ENCODE measurements around the gene RBKS. TPM values are rescaled to one million over a fixed set of nuclear protein-coding genes. Genes with fewer than 3 reads are reported as not detected.

Gene RBKS
- total RNA-seq, 1 donor from 2014 or later = 1.6 TPM

- Mint-ChIP-seq H3K9me3 (ENCODE audit: unreplicated experiment) (no peaks in the 10 kb centered on the region), H3K4me1 (ENCODE audit: low read depth, unreplicated experiment) (no peaks in the 10 kb centered on the region), H3K27ac (ENCODE audit: unreplicated experiment) (no peak overlapping the region), H3K4me3 (ENCODE audit: unreplicated experiment) (no peak overlapping the region), H3K36me3 (ENCODE audit: low read depth, unreplicated experiment) (peaks cover 4% of the 10 kb centered on the region), H3K27me3 (ENCODE audit: low read depth, unreplicated experiment) (no peaks in the 10 kb centered on the region)
- Histone ChIP-seq H4K20me1 (ENCODE audit: insufficient read depth, low read length) (no peaks in the 10 kb centered on the region), H3K9me3 (ENCODE audit: insufficient read depth, low read depth, low read length) (no peaks in the 10 kb centered on the region), H3K27ac (ENCODE audit: low read depth, low read length) (no peak overlapping the region), H3K79me2 (ENCODE audit: insufficient read depth, low read length) (no peaks in the 10 kb centered on the region), H2AFZ (ENCODE audit: low read depth, low read length) (no peak overlapping the region), H3K4me3 (ENCODE audit: insufficient read depth, low read depth, low read length) (no peak overlapping the region), H3K36me3 (ENCODE audit: insufficient read depth, low read length) (no peaks in the 10 kb centered on the region), H3K4me1 (ENCODE audit: insufficient read depth, low read length) (no peaks in the 10 kb centered on the region), H3K4me2 (ENCODE audit: low read length) (no peak overlapping the region), H3K27me3 (ENCODE audit: insufficient read depth, low read length) (no peaks in the 10 kb centered on the region), H3K9ac (ENCODE audit: low read length) (no peak overlapping the region)
- FAIRE-seq = no peak
- no peak for DNase-seq (ENCODE audit: low read depth)
- TF ChIP-seq CTCF (IDR thresholded peaks at IDR 0.05; ENCODE audit: insufficient read depth, low read depth, low read length) (no peak), EZH2 (IDR thresholded peaks at IDR 0.05; ENCODE audit: insufficient read depth, low read length) (no peak)
Observed at GRCh38 chr2:27915874-27916273, 25.7 kb upstream of the RBKS start.

DNA sequence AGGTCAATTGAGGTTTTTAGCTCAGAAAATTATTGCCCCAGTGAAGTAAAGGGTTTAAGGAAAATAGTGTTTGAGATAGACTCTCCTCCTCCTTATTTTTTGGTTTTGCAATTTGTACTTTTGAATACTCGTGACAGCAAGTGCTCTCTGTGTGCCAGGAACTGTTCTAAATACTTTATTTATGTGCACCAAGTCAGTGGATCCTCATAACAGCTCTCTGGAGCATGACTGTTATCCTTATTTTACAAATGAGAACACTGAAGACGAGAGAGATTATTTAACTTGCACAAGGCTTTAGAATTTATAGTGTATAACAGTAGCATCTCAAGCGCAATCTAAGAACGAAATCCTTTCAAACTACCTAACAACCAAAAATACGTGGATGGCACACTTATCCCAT is 25.0 kb upstream of the RBKS start:
- H3K4me1 Mint-ChIP-seq (ENCODE audit: low read depth, unreplicated experiment) = no peaks in the 10 kb centered on the region
- H3K4me1 ChIP-seq (ENCODE audit: insufficient read depth, low read length) = no peaks in the 10 kb centered on the region
- no peaks in the 10 kb centered on the region for H3K9me3 Mint-ChIP-seq (ENCODE audit: unreplicated experiment)
- DNase-seq (ENCODE audit: low read depth) (no peak), FAIRE-seq (no peak)
- no peaks in the 10 kb centered on the region for H3K27me3 Mint-ChIP-seq (ENCODE audit: low read depth, unreplicated experiment)
- H4K20me1 ChIP-seq (ENCODE audit: insufficient read depth, low read length) = no peaks in the 10 kb centered on the region
- no peak overlapping the region for H3K4me3 Mint-ChIP-seq (ENCODE audit: unreplicated experiment)
- H3K79me2 ChIP-seq (ENCODE audit: insufficient read depth, low read length) = no peaks in the 10 kb centered on the region
- H3K27ac Mint-ChIP-seq (ENCODE audit: unreplicated experiment) = no peak overlapping the region
- TF ChIP-seq CTCF (IDR thresholded peaks at IDR 0.05; ENCODE audit: insufficient read depth, low read depth, low read length) (no peak), EZH2 (IDR thresholded peaks at IDR 0.05; ENCODE audit: insufficient read depth, low read length) (no peak)
- H2AFZ ChIP-seq (ENCODE audit: low read depth, low read length) = no peak overlapping the region
- no peak overlapping the region for H3K9ac ChIP-seq (ENCODE audit: low read length)
- H3K36me3 Mint-ChIP-seq (ENCODE audit: low read depth, unreplicated experiment) = peaks cover 4% of the 10 kb centered on the region
- no peak overlapping the region for H3K27ac ChIP-seq (ENCODE audit: low read depth, low read length)
- no peak overlapping the region for H3K4me2 ChIP-seq (ENCODE audit: low read length)
- no peaks in the 10 kb centered on the region for H3K27me3 ChIP-seq (ENCODE audit: insufficient read depth, low read length)
- no peak overlapping the region for H3K4me3 ChIP-seq (ENCODE audit: insufficient read depth, low read depth, low read length)
- H3K36me3 ChIP-seq (ENCODE audit: insufficient read depth, low read length) = no peaks in the 10 kb centered on the region
- no peaks in the 10 kb centered on the region for H3K9me3 ChIP-seq (ENCODE audit: insufficient read depth, low read depth, low read length)

- Histone ChIP-seq H3K4me3 (ENCODE audit: insufficient read depth, low read depth, low read length) (no peak overlapping the region), H3K9ac (ENCODE audit: low read length) (no peak overlapping the region), H3K27me3 (ENCODE audit: insufficient read depth, low read length) (no peaks in the 10 kb centered on the region), H3K4me1 (ENCODE audit: insufficient read depth, low read length) (no peaks in the 10 kb centered on the region), H2AFZ (ENCODE audit: low read depth, low read length) (no peak overlapping the region), H4K20me1 (ENCODE audit: insufficient read depth, low read length) (no peaks in the 10 kb centered on the region), H3K9me3 (ENCODE audit: insufficient read depth, low read depth, low read length) (no peaks in the 10 kb centered on the region), H3K4me2 (ENCODE audit: low read length) (no peak overlapping the region), H3K79me2 (ENCODE audit: insufficient read depth, low read length) (no peaks in the 10 kb centered on the region), H3K27ac (ENCODE audit: low read depth, low read length) (no peak overlapping the region), H3K36me3 (ENCODE audit: insufficient read depth, low read length) (no peaks in the 10 kb centered on the region)
- Mint-ChIP-seq H3K36me3 (ENCODE audit: low read depth, unreplicated experiment) (peaks cover 4% of the 10 kb centered on the region), H3K27me3 (ENCODE audit: low read depth, unreplicated experiment) (no peaks in the 10 kb centered on the region), H3K4me1 (ENCODE audit: low read depth, unreplicated experiment) (no peaks in the 10 kb centered on the region), H3K9me3 (ENCODE audit: unreplicated experiment) (no peaks in the 10 kb centered on the region), H3K4me3 (ENCODE audit: unreplicated experiment) (no peak overlapping the region), H3K27ac (ENCODE audit: unreplicated experiment) (no peak overlapping the region)
- DNase-seq (ENCODE audit: low read depth) = no peak
- no peak for FAIRE-seq
- TF ChIP-seq CTCF (IDR thresholded peaks at IDR 0.05; ENCODE audit: insufficient read depth, low read depth, low read length) (no peak), EZH2 (IDR thresholded peaks at IDR 0.05; ENCODE audit: insufficient read depth, low read length) (no peak)
Observed at GRCh38 chr2:27914805-27915175, 24.6 kb upstream of the RBKS start.

Data from astrocyte (in vitro differentiated cells and primary cell).